Keratinocyte (primary cell): Measurements from ENCODE around the gene KRTAP10-7. TPM values are rescaled to one million over a fixed set of nuclear protein-coding genes. Genes with fewer than 3 reads are reported as not detected.

ENCODE experiments used
- DNase-seq: peaks from one replicate; pipeline ENCODE4 v3.0.0-alpha.2; 2011; ENCODE audit warnings: low read depth, missing footprints, low spot score
- FAIRE-seq: peaks from 2 replicates; lab custom pipeline; 2011; peaks lifted over from hg19 to GRCh38; lab: Jason Lieb, UNC
- H2AFZ ChIP-seq: 2 replicates; pipeline ENCODE4 v1.6.0; 2012; ENCODE audit warnings: low read length, control low read depth, inconsistent platforms; ENCODE audit not compliant: control insufficient read depth
- H3K27ac ChIP-seq: 2 replicates; pipeline ENCODE4 v1.5.1; 2011; ENCODE audit warnings: low read length; ENCODE audit not compliant: control insufficient read depth, insufficient read depth
- H3K27me3 ChIP-seq: 3 replicates; pipeline ENCODE4 v1.6.0; 2011; ENCODE audit warnings: low read length; ENCODE audit not compliant: control insufficient read depth, insufficient read depth; ENCODE audit errors: extremely low read depth
- H3K36me3 ChIP-seq, 2 experiments: 2 replicates in 1 of 2; 3 replicates in 1 of 2; pipeline ENCODE4 v1.5.1; 2011; ENCODE audit warnings: low read length in 2 of 2, mild to moderate bottlenecking in 1 of 2; ENCODE audit not compliant: control insufficient read depth in 2 of 2, insufficient read depth in 2 of 2; ENCODE audit errors: extremely low read depth in 1 of 2
- H3K4me1 ChIP-seq: 3 replicates; pipeline ENCODE4 v1.5.1; 2011; ENCODE audit warnings: low read length; ENCODE audit not compliant: control insufficient read depth, insufficient read depth; ENCODE audit errors: extremely low read depth
- H3K4me2 ChIP-seq: 3 replicates; pipeline ENCODE4 v1.6.0; 2011; ENCODE audit warnings: low read depth, low read length; ENCODE audit not compliant: control insufficient read depth, insufficient read depth; ENCODE audit errors: extremely low read depth
- H3K4me3 ChIP-seq, 3 experiments: fragments of 200-600 bp in 1 of 3; sonication (generic) in 1 of 3; 2 replicates in 2 of 3; 3 replicates in 1 of 3; pipeline ENCODE4 v1.5.1; 2011 to 2016; ENCODE audit warnings: low read length in 3 of 3, mild to moderate bottlenecking in 3 of 3, control low read depth in 2 of 3, inconsistent platforms in 1 of 3, low read depth in 1 of 3, mixed read lengths in 1 of 3, mixed run types in 1 of 3, moderate library complexity in 1 of 3; ENCODE audit not compliant: control insufficient read depth in 2 of 3, insufficient read depth in 2 of 3; ENCODE audit errors: extremely low read depth in 1 of 3
- H3K79me2 ChIP-seq: 2 replicates; pipeline ENCODE4 v1.6.0; 2012; ENCODE audit warnings: low read length; ENCODE audit not compliant: control insufficient read depth, insufficient read depth
- H3K9ac ChIP-seq: 3 replicates; pipeline ENCODE4 v1.6.0; 2011; ENCODE audit warnings: low read length; ENCODE audit not compliant: control insufficient read depth, insufficient read depth; ENCODE audit errors: extremely low read depth
- H3K9me1 ChIP-seq: 3 replicates; pipeline ENCODE4 v1.6.0; 2011; ENCODE audit warnings: low read length; ENCODE audit not compliant: control insufficient read depth, insufficient read depth; ENCODE audit errors: extremely low read depth
- H3K9me3 ChIP-seq: 2 replicates; pipeline ENCODE4 v1.5.1; 2012; ENCODE audit warnings: low read depth, low read length; ENCODE audit not compliant: control insufficient read depth
- H4K20me1 ChIP-seq: 3 replicates; pipeline ENCODE4 v1.6.0; 2011; ENCODE audit warnings: low read length; ENCODE audit not compliant: control insufficient read depth, insufficient read depth; ENCODE audit errors: extremely low read depth
- EZH2 ChIP-seq: IDR thresholded peaks from one replicate; pipeline ENCODE4 v1.6.1; 2012; ENCODE audit warnings: inconsistent platforms, mild to moderate bottlenecking, low read length, moderate library complexity
- dilution Hi-C: fragments of 300-500 bp; cut with MboI; formaldehyde crosslinking; loops from one replicate; pipeline ENCODE4 v1.7.0; 2020; ENCODE audit warnings: low sequenced_read_pairs; ENCODE audit not compliant: extremely low pct_ligation_motif_present
- polyA plus RNA-seq, 5 experiments: library from polyadenylated mRNA; depleted of rRNA in 3 of 5; stranded (reverse) in 3 of 5; stranded (forward) in 1 of 5; unstranded in 1 of 5; fragments of >200 nt; gene quantifications; 1 replicate in 1 of 5; 2 replicates in 3 of 5; 3 replicates in 1 of 5; pipeline versions ENCODE4 v1.2.1 to v1.2.3, GENCODE V29; 2011 to 2012; ENCODE audit warnings: missing spikeins in 2 of 5, low read depth in 1 of 5, low replicate concordance in 1 of 5
- TF ChIP-seq, protein P1 (sequence below), 3 experiments: IDR thresholded peaks in 1 of 3; conservative IDR thresholded peaks in 1 of 3; optimal IDR thresholded peaks in 1 of 3; 2 replicates in 2 of 3; 3 replicates in 1 of 3; pipeline versions ENCODE3 to v1.5.1; 2011; ENCODE audit warnings: low read length in 3 of 3, mild to moderate bottlenecking in 3 of 3, moderate library complexity in 2 of 3, control low read depth in 1 of 3, inconsistent platforms in 1 of 3; ENCODE audit not compliant: insufficient read depth in 2 of 3; ENCODE audit errors: extremely low read depth in 1 of 3

KRTAP10-7 gene
- polyA plus RNA-seq, 1 donor (not counting 4 experiments of a cell fraction or from before 2014, with no cell fraction given), result not detected

- H3K4me2 ChIP-seq, result no peak overlapping the region
- no peaks in the 10 kb centered on the region for H3K79me2 ChIP-seq
These were observed 1.4 kb downstream of the KRTAP10-7 start for GRCh38 chr21:44601596-44602462.

GRCh38 chr21:44602463-44602850 lies 2.1 kb downstream of the KRTAP10-7 start:
- TF ChIP-seq EZH2, result no peak
- TF ChIP-seq, protein P1, sequence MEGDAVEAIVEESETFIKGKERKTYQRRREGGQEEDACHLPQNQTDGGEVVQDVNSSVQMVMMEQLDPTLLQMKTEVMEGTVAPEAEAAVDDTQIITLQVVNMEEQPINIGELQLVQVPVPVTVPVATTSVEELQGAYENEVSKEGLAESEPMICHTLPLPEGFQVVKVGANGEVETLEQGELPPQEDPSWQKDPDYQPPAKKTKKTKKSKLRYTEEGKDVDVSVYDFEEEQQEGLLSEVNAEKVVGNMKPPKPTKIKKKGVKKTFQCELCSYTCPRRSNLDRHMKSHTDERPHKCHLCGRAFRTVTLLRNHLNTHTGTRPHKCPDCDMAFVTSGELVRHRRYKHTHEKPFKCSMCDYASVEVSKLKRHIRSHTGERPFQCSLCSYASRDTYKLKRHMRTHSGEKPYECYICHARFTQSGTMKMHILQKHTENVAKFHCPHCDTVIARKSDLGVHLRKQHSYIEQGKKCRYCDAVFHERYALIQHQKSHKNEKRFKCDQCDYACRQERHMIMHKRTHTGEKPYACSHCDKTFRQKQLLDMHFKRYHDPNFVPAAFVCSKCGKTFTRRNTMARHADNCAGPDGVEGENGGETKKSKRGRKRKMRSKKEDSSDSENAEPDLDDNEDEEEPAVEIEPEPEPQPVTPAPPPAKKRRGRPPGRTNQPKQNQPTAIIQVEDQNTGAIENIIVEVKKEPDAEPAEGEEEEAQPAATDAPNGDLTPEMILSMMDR (optimal IDR thresholded peaks at IDR 0.05 in 1 of 3, IDR thresholded peaks at IDR 0.05 in 1 of 3, conservative IDR thresholded peaks at IDR 0.05 in 1 of 3; ENCODE audit: extremely low read depth in 1 of 3, insufficient read depth in 2 of 3, low read length in 3 of 3), result no peak
- DNase-seq (no peak), FAIRE-seq (no peak)
- H4K20me1 ChIP-seq, result no peaks in the 10 kb centered on the region
- no peak overlapping the region for H3K4me3 ChIP-seq
- H3K27ac ChIP-seq, result no peak overlapping the region
- H3K79me2 ChIP-seq, result no peaks in the 10 kb centered on the region
- H3K36me3 ChIP-seq, result no peaks in the 10 kb centered on the region
- dilution Hi-C loops, result no loop called here
- H3K9me3 ChIP-seq, result no peaks in the 10 kb centered on the region
- H2AFZ ChIP-seq, result no peak overlapping the region
- peaks cover 2% of the 10 kb centered on the region for H3K27me3 ChIP-seq
- no peak overlapping the region for H3K9ac ChIP-seq
- H3K9me1 ChIP-seq, result no peaks in the 10 kb centered on the region
- peaks cover 2% of the 10 kb centered on the region for H3K4me1 ChIP-seq
- no peak overlapping the region for H3K4me2 ChIP-seq

More at GRCh38 chr21:44601596-44602462, 1.4 kb downstream of the KRTAP10-7 start:
- Histone ChIP-seq H3K9ac (no peak overlapping the region), H3K9me1 (no peaks in the 10 kb centered on the region), H3K36me3 (no peaks in the 10 kb centered on the region), H3K4me3 (no peak overlapping the region), H4K20me1 (no peaks in the 10 kb centered on the region), H2AFZ (no peak overlapping the region), H3K27me3 (peaks cover 2% of the 10 kb centered on the region), H3K27ac (no peak overlapping the region), H3K9me3 (no peaks in the 10 kb centered on the region), H3K4me1 (peaks cover 2% of the 10 kb centered on the region)
- no peak for DNase-seq
- TF ChIP-seq, protein P1 (optimal IDR thresholded peaks at IDR 0.05 in 1 of 3, IDR thresholded peaks at IDR 0.05 in 1 of 3, conservative IDR thresholded peaks at IDR 0.05 in 1 of 3; ENCODE audit: extremely low read depth in 1 of 3, insufficient read depth in 2 of 3, low read length in 3 of 3), result no peak
- TF ChIP-seq EZH2, result no peak
- FAIRE-seq, result no peak
- dilution Hi-C loops, result no loop called here
